B cell (primary cell): ENCODE results near the gene LAMA3. TPM values are rescaled to one million over a fixed set of nuclear protein-coding genes. Genes with fewer than 3 reads are reported as not detected.

Experiments
- ATAC-seq: fragments of 200-7000 bp; cut with Tn5 transposase; one replicate; pipeline ENCODE4 v1.10.0; 2021; ENCODE audit warnings: low read depth, mild to moderate bottlenecking, moderate number of reproducible peaks, moderate library complexity
- CTCF ChIA-PET: fragments of 350-600 bp; sonication (Branson Sonifier 250); formaldehyde crosslinking; loops from one replicate; lab custom pipeline; 2021; ENCODE audit warnings: antibody characterized with exemption, inconsistent platforms; lab: Charles Lee
- POLR2A ChIA-PET: fragments of 350-600 bp; sonication (Branson Sonifier 250); formaldehyde crosslinking; loops from one replicate; lab custom pipeline; 2021; ENCODE audit warnings: antibody characterized with exemption; lab: Charles Lee
- DNase-seq: peaks from one replicate; pipeline ENCODE4 v3.0.0; 2013
- H2AFZ ChIP-seq: 2 replicates; pipeline ENCODE4 v1.6.1; 2012; ENCODE audit warnings: mild to moderate bottlenecking, low read depth, low read length; ENCODE audit not compliant: insufficient read depth, poor library complexity, severe bottlenecking
- H3K27ac ChIP-seq, 2 donors: 1 replicate in 1 of 2; 2 replicates in 1 of 2; pipeline ENCODE4 v1.5.1; 2012 to 2013; ENCODE audit warnings: low read length in 2 of 2, mild to moderate bottlenecking in 2 of 2, moderate library complexity in 1 of 2
- H3K27me3 ChIP-seq, 4 experiments: fragments of 200-600 bp in 1 of 4; sonication (generic) in 1 of 4; replicated peaks in 1 of 4; 1 replicate in 2 of 4; 2 replicates in 2 of 4; pipeline versions ENCODE4 v1.6.1 to v1.7.0; 2013 to 2016; ENCODE audit warnings: low read length in 3 of 4, mild to moderate bottlenecking in 2 of 4, mixed read lengths in 1 of 4, moderate library complexity in 1 of 4; ENCODE audit not compliant: insufficient read depth in 4 of 4, control insufficient read depth in 3 of 4; ENCODE audit errors: control extremely low read depth in 1 of 4
- H3K36me3 ChIP-seq, 2 experiments: replicated peaks in 1 of 2; 1 replicate in 1 of 2; 2 replicates in 1 of 2; pipeline versions ENCODE4 v1.6.1 to v1.7.1; 2013; ENCODE audit warnings: low read length in 1 of 2; ENCODE audit not compliant: insufficient read depth in 2 of 2, control insufficient read depth in 1 of 2; ENCODE audit errors: control extremely low read depth in 1 of 2, extremely low read depth in 1 of 2
- H3K4me1 ChIP-seq, 2 donors: fragments of 200-600 bp in 1 of 2; sonication (generic) in 1 of 2; 1 replicate in 1 of 2; 2 replicates in 1 of 2; pipeline versions ENCODE4 v1.5.1 to v1.6.1; 2013 to 2017; ENCODE audit warnings: low read length in 2 of 2; ENCODE audit not compliant: control insufficient read depth in 2 of 2, insufficient read depth in 2 of 2
- H3K4me2 ChIP-seq: replicated peaks from 2 replicates; pipeline ENCODE3; 2012; ENCODE audit warnings: mild to moderate bottlenecking, low read depth, low read length; ENCODE audit not compliant: poor library complexity, severe bottlenecking
- H3K4me3 ChIP-seq, 5 experiments: fragments of 200-600 bp in 1 of 5; sonication (generic) in 1 of 5; 1 replicate in 3 of 5; 2 replicates in 2 of 5; pipeline versions ENCODE4 v1.5.1 to v1.7.0; 2011 to 2016; ENCODE audit warnings: low read length in 4 of 5, mild to moderate bottlenecking in 4 of 5, low read depth in 2 of 5, control low read depth in 1 of 5, moderate library complexity in 1 of 5; ENCODE audit not compliant: insufficient read depth in 1 of 5; ENCODE audit errors: control extremely low read depth in 1 of 5, extremely low read depth in 1 of 5
- H3K79me2 ChIP-seq: fragments of 200-600 bp; sonication (generic); one replicate; pipeline ENCODE4 v1.6.0; 2016; ENCODE audit warnings: low read length; ENCODE audit not compliant: control insufficient read depth, insufficient read depth
- H3K9ac ChIP-seq: fragments of 200-600 bp; sonication (generic); 2 replicates; pipeline ENCODE4 v1.6.1; 2017; ENCODE audit warnings: mild to moderate bottlenecking, low read length, moderate library complexity
- H3K9me3 ChIP-seq, 3 donors: one replicate each; pipeline versions ENCODE4 v1.6.1 to v1.7.1; 2013; ENCODE audit warnings: low read length in 2 of 3; ENCODE audit not compliant: control insufficient read depth in 2 of 3, insufficient read depth in 1 of 3; ENCODE audit errors: control extremely low read depth in 1 of 3
- H4K20me1 ChIP-seq: 2 replicates; pipeline ENCODE4 v1.6.0; 2012; ENCODE audit warnings: mild to moderate bottlenecking, low read length; ENCODE audit not compliant: insufficient read depth, control insufficient read depth, poor library complexity, severe bottlenecking
- H3K27ac Mint-ChIP-seq: one replicate; pipeline ENCODE4 v1.8.0; 2021; ENCODE audit warnings: mixed read lengths
- H3K27me3 Mint-ChIP-seq: one replicate; pipeline ENCODE4 v1.8.0; 2021; ENCODE audit warnings: mixed read lengths
- H3K4me1 Mint-ChIP-seq: one replicate; pipeline ENCODE4 v1.8.0; 2021; ENCODE audit warnings: mixed read lengths
- H3K4me3 Mint-ChIP-seq: one replicate; pipeline ENCODE4 v1.8.0; 2021; ENCODE audit warnings: mixed read lengths
- H3K9me3 Mint-ChIP-seq: one replicate; pipeline ENCODE4 v1.8.0; 2022; ENCODE audit warnings: mixed read lengths; ENCODE audit not compliant: insufficient read depth
- CTCF ChIP-seq: fragments of 200-600 bp; IDR thresholded peaks from one replicate; pipeline ENCODE4 v1.8.0; 2022; ENCODE audit warnings: antibody characterized with exemption, mild to moderate bottlenecking
- EZH2 ChIP-seq: IDR thresholded peaks from 2 replicates; pipeline ENCODE4 v1.6.1; 2012; ENCODE audit warnings: borderline replicate concordance, low read depth, mild to moderate bottlenecking, moderate library complexity, low read length; ENCODE audit not compliant: insufficient read depth, poor library complexity, severe bottlenecking
- WGBS: methylation state at CpG from one replicate; pipeline ENCODE4 v1.1.5; 2013; ENCODE audit warnings: missing lambda C conversion rate; ENCODE audit not compliant: insufficient coverage; 5-methylcytosine and 5-hydroxymethylcytosine counted together
- intact Hi-C: fragments of 100-400 bp; cut with micrococcal nuclease; formaldehyde crosslinking; loops from one replicate; pipeline ENCODE4 v1.10.0; 2022
- polyA plus RNA-seq: library from polyadenylated mRNA; depleted of rRNA; stranded (reverse); fragments of >200 nt; gene quantifications from 2 replicates; pipeline ENCODE4 v1.2.3, GENCODE V29; 2012
- total RNA-seq, 2 donors: library from RNA; stranded (reverse); fragments of 120-200 nt in 1 of 2; gene quantifications; 1 replicate in 1 of 2; 2 replicates in 1 of 2; pipeline versions ENCODE4 v1.2.3 to v1.2.4, GENCODE V29; 2013 to 2022

LAMA3 gene
- total and polyA plus RNA-seq, 2 donors (not counting 1 experiment from before 2014, with no cell fraction given) = 0.03 to 0.32 TPM

DNA sequence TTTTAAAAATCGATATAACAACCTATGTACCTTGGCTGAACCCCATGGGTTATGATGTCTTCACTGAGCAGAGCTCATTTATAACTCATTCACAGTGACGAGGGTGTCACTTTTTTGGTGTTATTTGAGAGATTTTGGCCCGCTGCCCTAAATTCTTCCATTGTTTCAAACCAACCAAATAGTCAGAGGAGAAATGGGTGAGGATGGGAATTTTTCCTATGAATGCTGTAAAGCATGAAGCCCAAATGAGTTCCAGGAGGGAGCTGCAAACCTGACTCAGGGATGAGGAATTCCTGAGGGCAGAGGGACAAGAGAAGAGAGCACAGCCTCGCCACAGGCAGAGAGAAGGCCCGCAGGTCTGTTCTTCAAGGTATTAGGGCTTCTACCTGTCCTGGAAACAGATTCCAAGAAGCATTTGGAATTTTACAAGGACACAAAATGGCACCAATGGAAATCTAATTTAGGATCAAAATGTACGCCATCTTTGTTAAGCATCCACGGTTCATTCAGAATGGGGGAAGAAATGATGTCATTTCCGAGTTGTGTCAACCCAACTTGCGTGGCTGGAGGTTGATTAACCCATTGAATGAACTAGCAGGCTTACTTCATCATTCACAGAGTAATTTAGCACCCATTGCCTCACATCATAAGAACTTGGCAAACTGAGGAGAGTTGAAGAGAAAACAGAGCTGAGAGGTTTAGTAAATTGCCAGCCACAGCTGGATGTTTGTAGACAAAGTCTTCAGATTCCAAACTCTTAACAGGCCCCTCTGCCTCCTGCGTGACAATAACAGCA is 133.5 kb downstream of the LAMA3 start:
- Histone ChIP-seq H3K79me2 (no peaks in the 10 kb centered on the region), H3K27me3 (no peaks in the 10 kb centered on the region), H4K20me1 (no peaks in the 10 kb centered on the region), H3K4me2 (no peak overlapping the region), H3K9ac (no peak overlapping the region), H3K9me3 (no peaks in the 10 kb centered on the region), H3K4me1 (no peaks in the 10 kb centered on the region), H3K27ac (no peak overlapping the region), H3K36me3 (no peaks in the 10 kb centered on the region), H3K4me3 (no peak overlapping the region), H2AFZ (no peak overlapping the region)
- DNase-seq (no peak), ATAC-seq (no peak)
- intact Hi-C loops = loop anchor here (5.0 kb wide), 1 partner anchor 185 kb away; no protein-coding TSS in a partner anchor
- peaks cover 14% of the 10 kb centered on the region for H3K27me3 Mint-ChIP-seq
- peaks cover 2% of the 10 kb centered on the region for H3K4me1 Mint-ChIP-seq
- no peak overlapping the region for H3K27ac Mint-ChIP-seq
- ChIA-PET CTCF (interaction anchor here (2.6 kb wide), 1 partner anchor 96 kb away, joined by 6 read pairs; no protein-coding TSS in a partner anchor), POLR2A (no interaction called here)
- TF ChIP-seq EZH2 = no peak
- TF ChIP-seq CTCF = no peak
- WGBS = 50% methylated on average over 2 of the region's 10 CpGs
- no peak overlapping the region for H3K4me3 Mint-ChIP-seq
- no peaks in the 10 kb centered on the region for H3K9me3 Mint-ChIP-seq

GRCh38 chr18:23824240-23824639 is 135.0 kb downstream of the LAMA3 start:
- ATAC-seq = no peak
- no peaks in the 10 kb centered on the region for H3K9me3 ChIP-seq
- WGBS = no CpG with 5 or more reads among the region's 2 CpGs
- H3K27me3 ChIP-seq = no peaks in the 10 kb centered on the region
- peaks cover 9% of the 10 kb centered on the region for H3K27me3 Mint-ChIP-seq
- no peaks in the 10 kb centered on the region for H3K9me3 Mint-ChIP-seq
- H3K27ac Mint-ChIP-seq = no peak overlapping the region
- DNase-seq = no peak
- H4K20me1 ChIP-seq = no peaks in the 10 kb centered on the region
- H3K4me3 ChIP-seq = no peak overlapping the region
- intact Hi-C loops = loop anchor here (5.0 kb wide), 1 partner anchor 183 kb away; no protein-coding TSS in a partner anchor
- no peak overlapping the region for H3K4me3 Mint-ChIP-seq
- no peak overlapping the region for H2AFZ ChIP-seq
- H3K4me1 Mint-ChIP-seq = peaks cover 2% of the 10 kb centered on the region
- H3K4me2 ChIP-seq = no peak overlapping the region
- no peak for TF ChIP-seq CTCF
- TF ChIP-seq EZH2 = no peak
- H3K4me1 ChIP-seq = no peaks in the 10 kb centered on the region
- no peaks in the 10 kb centered on the region for H3K36me3 ChIP-seq
- POLR2A ChIA-PET = no interaction called here
- no peak overlapping the region for H3K27ac ChIP-seq
- no peaks in the 10 kb centered on the region for H3K79me2 ChIP-seq
- CTCF ChIA-PET = interaction anchor here (2.6 kb wide), 1 partner anchor 94 kb away, joined by 6 read pairs; no protein-coding TSS in a partner anchor
- no peak overlapping the region for H3K9ac ChIP-seq
